Measurements from ENCODE around the gene SYT10. TPM values are rescaled to one million over a fixed set of nuclear protein-coding genes. Genes with fewer than 3 reads are reported as not detected.

SYT10 gene, protein sequence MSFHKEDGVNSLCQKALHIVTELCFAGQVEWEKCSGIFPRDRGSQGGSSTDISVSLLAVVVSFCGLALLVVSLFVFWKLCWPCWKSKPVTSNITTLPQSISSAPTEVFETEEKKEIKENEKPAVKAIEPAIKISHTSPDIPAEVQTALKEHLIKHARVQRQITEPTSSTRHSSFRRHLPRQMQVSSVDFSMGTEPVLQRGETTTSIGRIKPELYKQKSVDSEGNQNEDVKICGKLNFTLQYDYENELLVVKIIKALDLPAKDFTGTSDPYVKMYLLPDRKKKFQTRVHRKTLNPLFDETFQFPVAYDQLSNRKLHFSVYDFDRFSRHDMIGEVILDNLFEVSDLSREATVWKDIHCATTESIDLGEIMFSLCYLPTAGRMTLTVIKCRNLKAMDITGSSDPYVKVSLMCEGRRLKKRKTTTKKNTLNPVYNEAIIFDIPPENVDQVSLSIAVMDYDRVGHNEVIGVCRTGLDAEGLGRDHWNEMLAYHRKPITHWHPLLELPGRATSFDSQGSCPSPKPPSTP
- total RNA-seq: not detected in 2 replicates

DNA sequence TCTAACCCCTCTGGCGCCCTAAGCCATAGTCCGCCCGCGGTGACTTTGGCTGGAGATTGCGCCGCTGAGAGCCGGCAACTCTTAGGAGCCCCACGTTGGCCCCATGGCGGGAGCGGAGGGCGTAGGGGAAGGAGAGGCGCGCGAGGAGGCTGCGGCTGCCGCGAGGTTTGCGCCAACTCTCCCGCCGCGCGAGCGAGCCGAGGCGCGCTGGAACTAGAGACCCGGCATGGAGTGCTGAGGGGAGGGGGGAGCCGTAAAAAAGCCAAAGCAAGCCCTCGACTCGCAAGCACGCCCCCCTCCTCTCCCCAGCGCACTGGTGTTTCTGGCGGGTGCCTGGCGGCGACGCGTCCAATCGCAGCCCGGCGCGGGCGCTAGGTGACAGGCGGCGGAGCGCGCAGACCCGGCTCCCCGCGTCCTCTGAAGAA lies at the start of gene SYT10:
Gene SYT10, minus strand, starts transcription at position 233 of the 425 bp plus-strand sequence. CDS start 297 bp downstream, outside the sequence.

